KMS-11 (cell line): ENCODE data around the gene KRTAP5-11.

ENCODE experiments used
- H2AFZ ChIP-seq: fragments of 200-600 bp; sonication (generic); 2 replicates; pipeline ENCODE4 v1.6.1; 2016; ENCODE audit warnings: antibody characterized with exemption, mixed run types, low read depth
- H3K27ac ChIP-seq: fragments of 200-600 bp; sonication (generic); 2 replicates; pipeline ENCODE4 v1.6.1; 2016; ENCODE audit warnings: mild to moderate bottlenecking, mixed run types
- H3K27me3 ChIP-seq: fragments of 200-600 bp; sonication (generic); 2 replicates; pipeline ENCODE4 v1.6.1; 2017; ENCODE audit warnings: mild to moderate bottlenecking, low read depth, mixed run types, moderate library complexity; ENCODE audit not compliant: insufficient read depth
- H3K36me3 ChIP-seq: fragments of 200-600 bp; sonication (generic); 2 replicates; pipeline ENCODE4 v1.6.1; 2017; ENCODE audit warnings: mild to moderate bottlenecking, mixed run types; ENCODE audit not compliant: insufficient read depth
- H3K4me1 ChIP-seq: fragments of 200-600 bp; sonication (generic); 2 replicates; pipeline ENCODE4 v1.6.1; 2016; ENCODE audit warnings: mild to moderate bottlenecking, low read depth, mixed run types; ENCODE audit not compliant: poor library complexity, severe bottlenecking
- H3K4me2 ChIP-seq: fragments of 200-600 bp; sonication (generic); 2 replicates; pipeline ENCODE4 v1.7.0; 2016; ENCODE audit warnings: mild to moderate bottlenecking, mixed run types
- H3K4me3 ChIP-seq: fragments of 200-600 bp; sonication (generic); IDR thresholded peaks from 2 replicates; pipeline ENCODE4 v1.6.1; 2017; ENCODE audit warnings: low read depth, low read length, mixed read lengths; ENCODE audit not compliant: insufficient read depth
- H3K79me2 ChIP-seq: fragments of 200-600 bp; sonication (generic); 2 replicates; pipeline ENCODE4 v1.6.1; 2016; ENCODE audit warnings: low read depth, mixed run types; ENCODE audit not compliant: insufficient read depth
- H3K9ac ChIP-seq: fragments of 200-600 bp; sonication (generic); 2 replicates; pipeline ENCODE4 v1.6.1; 2016; ENCODE audit warnings: mild to moderate bottlenecking, mixed run types
- H4K20me1 ChIP-seq: fragments of 200-600 bp; sonication (generic); 2 replicates; pipeline ENCODE4 v1.6.1; 2016; ENCODE audit warnings: mild to moderate bottlenecking, mixed run types; ENCODE audit not compliant: insufficient read depth
- CTCF ChIP-seq: fragments of 200-600 bp; sonication (generic); conservative IDR thresholded peaks from 2 replicates; pipeline ENCODE4 v1.6.1; 2017; ENCODE audit warnings: low read depth, mild to moderate bottlenecking, antibody characterized with exemption, low read length, moderate library complexity, mixed read lengths

KRTAP5-11 gene

GRCh38 chr11:71562120-71562519 is 20.6 kb downstream of the KRTAP5-11 start:
- Histone ChIP-seq H3K4me2 (no peak overlapping the region), H3K9ac (no peak overlapping the region), H3K4me1 (no peaks in the 10 kb centered on the region), H3K27me3 (no peaks in the 10 kb centered on the region), H3K36me3 (no peaks in the 10 kb centered on the region), H3K79me2 (no peaks in the 10 kb centered on the region), H4K20me1 (no peaks in the 10 kb centered on the region), H3K4me3 (no peak overlapping the region), H2AFZ (no peak overlapping the region), H3K27ac (no peak overlapping the region)
- no peak for TF ChIP-seq CTCF

- H3K79me2 ChIP-seq: no peaks in the 10 kb centered on the region
- H3K4me3 ChIP-seq: no peak overlapping the region
- no peak overlapping the region for H3K27ac ChIP-seq
- H3K36me3 ChIP-seq: no peaks in the 10 kb centered on the region
- no peaks in the 10 kb centered on the region for H4K20me1 ChIP-seq
- no peak overlapping the region for H3K4me2 ChIP-seq
- H3K9ac ChIP-seq: no peak overlapping the region
- H3K4me1 ChIP-seq: no peaks in the 10 kb centered on the region
- no peak for TF ChIP-seq CTCF
- H3K27me3 ChIP-seq: no peaks in the 10 kb centered on the region
- no peak overlapping the region for H2AFZ ChIP-seq
Observed at GRCh38 chr11:71558996-71559395, 23.7 kb downstream of the KRTAP5-11 start.

DNA sequence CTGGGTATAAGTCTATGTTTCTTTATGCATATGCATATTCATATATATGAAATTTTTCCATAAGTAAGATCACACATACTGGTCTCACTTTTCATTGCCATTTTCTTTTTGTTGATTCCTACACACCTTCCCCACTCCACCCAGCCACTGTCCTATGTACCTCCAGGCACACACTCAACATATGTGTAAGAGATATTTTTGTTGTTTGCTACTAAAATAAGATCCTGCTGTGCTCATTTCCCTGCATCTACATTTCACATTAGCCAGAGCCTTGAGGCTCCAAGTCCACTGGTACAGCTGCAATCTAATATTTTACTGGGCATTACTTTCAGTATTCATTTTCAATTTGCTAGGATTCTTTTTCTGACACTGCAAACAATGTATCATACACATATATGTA is 25.4 kb downstream of the KRTAP5-11 start:
- H3K4me3 ChIP-seq: no peak overlapping the region
- H3K36me3 ChIP-seq: no peaks in the 10 kb centered on the region
- H3K9ac ChIP-seq: no peak overlapping the region
- H3K4me2 ChIP-seq: no peak overlapping the region
- TF ChIP-seq CTCF: no peak
- H3K27ac ChIP-seq: no peak overlapping the region
- no peak overlapping the region for H2AFZ ChIP-seq
- no peaks in the 10 kb centered on the region for H3K79me2 ChIP-seq
- no peaks in the 10 kb centered on the region for H3K27me3 ChIP-seq
- no peaks in the 10 kb centered on the region for H4K20me1 ChIP-seq
- no peaks in the 10 kb centered on the region for H3K4me1 ChIP-seq

DNA sequence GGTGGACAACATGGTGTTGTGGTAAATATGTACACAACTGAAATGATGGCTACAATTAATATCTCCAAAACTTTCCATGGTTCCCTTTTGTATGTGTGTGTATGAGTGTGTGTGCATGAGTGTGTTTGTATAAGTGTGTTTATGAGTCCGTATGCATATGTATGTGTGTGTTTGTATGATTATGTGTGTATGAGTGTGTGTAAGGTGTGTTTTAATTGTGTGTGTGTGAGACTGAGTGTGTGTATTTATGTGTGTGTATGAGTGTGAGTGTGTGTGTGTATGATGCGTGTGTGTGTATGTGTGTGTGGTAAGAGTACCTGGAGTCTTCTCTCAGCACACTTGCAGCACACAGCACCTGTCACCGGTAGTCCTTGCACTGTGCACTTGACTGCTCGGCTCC is 26.7 kb downstream of the KRTAP5-11 start:
- no peak for TF ChIP-seq CTCF
- no peak overlapping the region for H3K27ac ChIP-seq
- no peaks in the 10 kb centered on the region for H4K20me1 ChIP-seq
- no peak overlapping the region for H2AFZ ChIP-seq
- H3K4me1 ChIP-seq: no peaks in the 10 kb centered on the region
- no peaks in the 10 kb centered on the region for H3K36me3 ChIP-seq
- no peaks in the 10 kb centered on the region for H3K79me2 ChIP-seq
- no peaks in the 10 kb centered on the region for H3K27me3 ChIP-seq
- H3K9ac ChIP-seq: no peak overlapping the region
- H3K4me3 ChIP-seq: no peak overlapping the region
- no peak overlapping the region for H3K4me2 ChIP-seq

DNA sequence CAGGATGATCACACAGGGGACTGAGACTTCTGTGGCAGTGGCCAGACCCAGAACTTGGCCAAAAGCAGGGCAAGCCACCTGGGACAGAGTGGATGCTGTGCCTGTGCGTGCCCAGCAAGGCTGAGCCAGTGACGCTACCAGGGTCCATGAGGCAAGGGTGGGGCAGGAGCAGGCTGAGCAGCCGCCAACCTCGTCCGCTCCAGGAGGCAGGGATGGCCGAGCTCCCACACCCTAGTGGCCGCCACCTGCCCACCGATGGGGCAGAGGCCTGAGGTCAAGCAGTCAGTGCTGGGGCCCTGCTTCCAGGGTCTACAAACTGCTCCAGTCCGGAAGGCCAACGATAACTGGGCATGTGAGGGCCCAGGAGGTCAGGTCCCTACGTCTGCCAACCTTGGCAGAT is 27.2 kb downstream of the KRTAP5-11 start:
- Histone ChIP-seq H3K27ac (no peak overlapping the region), H3K36me3 (no peaks in the 10 kb centered on the region), H3K4me3 (no peak overlapping the region), H4K20me1 (no peaks in the 10 kb centered on the region), H3K4me1 (no peaks in the 10 kb centered on the region), H3K27me3 (no peaks in the 10 kb centered on the region), H3K79me2 (no peaks in the 10 kb centered on the region), H2AFZ (no peak overlapping the region), H3K9ac (no peak overlapping the region), H3K4me2 (no peak overlapping the region)
- no peak for TF ChIP-seq CTCF
